HG03066 (cell line): ENCODE results near the gene CHL1.

Source experiments
- ATAC-seq: cut with Tn5 transposase; IDR thresholded peaks from one replicate; pipeline ENCODE4 v1.9.1; 2021; ENCODE audit warnings: low read depth; ENCODE audit not compliant: unreplicated experiment

Gene CHL1, protein sequence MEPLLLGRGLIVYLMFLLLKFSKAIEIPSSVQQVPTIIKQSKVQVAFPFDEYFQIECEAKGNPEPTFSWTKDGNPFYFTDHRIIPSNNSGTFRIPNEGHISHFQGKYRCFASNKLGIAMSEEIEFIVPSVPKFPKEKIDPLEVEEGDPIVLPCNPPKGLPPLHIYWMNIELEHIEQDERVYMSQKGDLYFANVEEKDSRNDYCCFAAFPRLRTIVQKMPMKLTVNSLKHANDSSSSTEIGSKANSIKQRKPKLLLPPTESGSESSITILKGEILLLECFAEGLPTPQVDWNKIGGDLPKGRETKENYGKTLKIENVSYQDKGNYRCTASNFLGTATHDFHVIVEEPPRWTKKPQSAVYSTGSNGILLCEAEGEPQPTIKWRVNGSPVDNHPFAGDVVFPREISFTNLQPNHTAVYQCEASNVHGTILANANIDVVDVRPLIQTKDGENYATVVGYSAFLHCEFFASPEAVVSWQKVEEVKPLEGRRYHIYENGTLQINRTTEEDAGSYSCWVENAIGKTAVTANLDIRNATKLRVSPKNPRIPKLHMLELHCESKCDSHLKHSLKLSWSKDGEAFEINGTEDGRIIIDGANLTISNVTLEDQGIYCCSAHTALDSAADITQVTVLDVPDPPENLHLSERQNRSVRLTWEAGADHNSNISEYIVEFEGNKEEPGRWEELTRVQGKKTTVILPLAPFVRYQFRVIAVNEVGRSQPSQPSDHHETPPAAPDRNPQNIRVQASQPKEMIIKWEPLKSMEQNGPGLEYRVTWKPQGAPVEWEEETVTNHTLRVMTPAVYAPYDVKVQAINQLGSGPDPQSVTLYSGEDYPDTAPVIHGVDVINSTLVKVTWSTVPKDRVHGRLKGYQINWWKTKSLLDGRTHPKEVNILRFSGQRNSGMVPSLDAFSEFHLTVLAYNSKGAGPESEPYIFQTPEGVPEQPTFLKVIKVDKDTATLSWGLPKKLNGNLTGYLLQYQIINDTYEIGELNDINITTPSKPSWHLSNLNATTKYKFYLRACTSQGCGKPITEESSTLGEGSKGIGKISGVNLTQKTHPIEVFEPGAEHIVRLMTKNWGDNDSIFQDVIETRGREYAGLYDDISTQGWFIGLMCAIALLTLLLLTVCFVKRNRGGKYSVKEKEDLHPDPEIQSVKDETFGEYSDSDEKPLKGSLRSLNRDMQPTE (N-terminal part only)

DNA sequence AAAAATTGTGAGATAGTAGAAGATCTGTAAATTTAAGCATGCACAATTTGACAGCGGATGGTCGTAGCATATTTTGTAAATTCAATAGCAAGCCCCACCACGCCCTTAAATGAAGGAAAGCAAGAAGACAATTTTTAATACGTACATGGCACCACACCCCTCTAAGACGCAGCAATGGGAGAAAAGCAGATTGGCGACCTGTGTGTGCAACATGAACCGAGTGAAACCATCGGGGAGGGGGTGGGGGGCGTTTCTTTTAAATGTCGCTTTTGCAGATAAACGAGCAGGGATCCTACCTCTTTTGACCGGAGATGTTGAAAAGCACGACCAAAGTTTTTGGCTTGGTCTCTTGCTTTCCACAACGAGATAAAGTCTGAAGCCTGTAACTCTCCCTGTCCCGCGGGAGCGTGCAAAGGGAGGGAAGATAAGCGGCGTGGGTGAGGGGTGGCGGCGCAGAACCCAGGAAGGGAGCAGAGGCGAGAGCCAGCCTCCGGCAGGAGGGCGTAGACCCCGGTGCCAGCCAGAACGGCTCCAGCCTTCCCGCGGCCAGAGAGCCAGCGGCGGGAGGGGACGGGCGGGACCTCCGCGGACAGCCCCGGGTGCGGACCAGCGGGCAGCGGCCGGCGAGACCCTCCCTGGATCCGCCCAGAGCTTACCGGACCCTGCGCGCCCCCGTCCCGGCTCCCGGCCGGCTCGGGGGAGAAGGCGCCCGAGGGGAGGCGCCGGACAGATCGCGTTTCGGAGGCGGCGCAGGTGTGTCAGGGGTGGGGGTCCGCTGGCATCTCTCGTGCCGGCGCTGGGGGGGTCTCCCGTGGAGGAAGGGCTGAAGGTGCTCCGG, at the start of gene CHL1:
CHL1 (plus strand) TSS at position 453 of the 838 bp plus-strand sequence. CDS start 123,014 bp downstream, outside the sequence.
- peak; percentile 16 for ATAC-seq

DNA sequence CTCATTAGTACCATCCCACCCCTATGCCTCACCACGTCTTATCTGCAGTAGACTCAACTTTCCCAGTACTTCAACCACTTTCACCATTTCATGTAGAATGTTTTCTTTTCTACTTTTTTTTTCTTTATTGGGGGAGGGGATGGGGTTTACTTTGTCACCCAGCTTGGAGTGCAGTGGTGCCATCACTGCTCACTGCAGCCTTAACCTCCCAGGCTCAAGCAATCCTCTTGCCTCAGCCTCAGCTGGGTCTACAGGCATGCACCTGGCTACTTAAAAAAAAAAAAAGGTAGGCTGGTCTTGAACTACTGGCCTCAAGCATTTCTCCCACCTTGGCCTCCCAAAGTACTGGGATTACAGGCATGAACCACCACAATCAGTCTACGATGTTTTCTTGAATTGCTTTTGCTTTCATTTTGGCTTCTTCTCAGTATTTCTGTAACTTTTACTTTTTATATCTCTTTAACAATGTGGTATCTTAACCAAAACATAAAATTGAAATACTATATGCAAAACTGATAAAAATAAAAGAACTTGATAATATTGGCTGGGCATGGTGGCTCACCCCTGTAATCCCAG, 44.9 kb upstream of the CHL1 start:
- ATAC-seq: no peak

DNA sequence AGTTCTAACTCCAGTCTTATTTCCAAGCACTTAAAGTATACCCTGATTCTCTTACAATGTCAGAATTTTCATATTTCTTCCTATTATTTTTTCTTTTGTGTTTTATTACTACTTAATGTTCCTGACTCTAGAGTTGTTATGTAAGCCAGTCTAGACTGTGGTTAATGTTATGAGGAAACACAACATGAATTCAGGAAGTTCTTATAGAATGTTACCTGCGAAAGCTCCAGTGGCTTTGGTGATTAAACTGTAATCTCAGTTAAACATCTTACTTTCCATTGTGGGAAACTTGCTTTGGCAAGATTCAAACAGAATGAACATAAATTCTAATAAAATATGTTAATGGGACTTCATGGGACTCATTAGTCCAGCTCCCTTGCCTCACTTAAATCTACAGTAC, 36.6 kb upstream of the CHL1 start:
- ATAC-seq: no peak

DNA sequence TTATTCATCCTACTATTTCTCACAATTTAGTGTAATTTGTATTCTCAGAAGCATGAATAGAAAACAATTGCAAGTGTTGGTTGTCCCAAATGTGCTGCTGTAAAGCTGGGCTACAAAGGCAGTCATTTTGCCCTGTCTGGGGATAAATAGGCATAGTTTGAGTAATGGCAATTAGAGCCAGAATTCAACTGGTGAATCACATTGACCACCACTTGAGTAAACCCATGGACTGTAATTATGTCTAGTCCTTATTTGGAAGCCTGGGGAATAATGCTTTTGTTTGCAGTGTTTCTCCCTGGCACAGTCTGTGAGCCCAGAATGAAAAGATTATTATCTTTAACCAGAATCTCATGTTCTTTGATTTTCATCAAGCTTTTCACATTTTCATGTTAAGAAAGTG, 30.5 kb upstream of the CHL1 start:
- ATAC-seq: no peak

DNA sequence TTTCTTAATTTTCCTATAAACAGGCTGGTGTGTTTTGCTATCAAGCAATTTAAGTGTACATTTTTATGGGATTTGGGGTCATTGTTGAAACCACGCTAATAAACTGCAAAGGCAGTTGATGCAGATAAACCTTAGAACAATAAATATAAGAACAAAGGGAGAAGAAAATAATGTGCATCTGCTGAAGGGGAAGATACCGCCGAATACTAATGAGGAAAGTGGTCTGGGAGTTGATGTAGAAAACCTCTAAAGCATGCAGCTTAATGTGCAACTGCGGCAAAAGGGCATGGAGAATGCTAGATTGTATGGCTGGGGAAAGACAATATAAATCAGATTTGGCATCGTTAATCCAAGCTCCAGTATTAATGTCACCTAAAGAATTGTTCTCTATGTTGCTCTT, 29.8 kb upstream of the CHL1 start:
- no peak for ATAC-seq

DNA sequence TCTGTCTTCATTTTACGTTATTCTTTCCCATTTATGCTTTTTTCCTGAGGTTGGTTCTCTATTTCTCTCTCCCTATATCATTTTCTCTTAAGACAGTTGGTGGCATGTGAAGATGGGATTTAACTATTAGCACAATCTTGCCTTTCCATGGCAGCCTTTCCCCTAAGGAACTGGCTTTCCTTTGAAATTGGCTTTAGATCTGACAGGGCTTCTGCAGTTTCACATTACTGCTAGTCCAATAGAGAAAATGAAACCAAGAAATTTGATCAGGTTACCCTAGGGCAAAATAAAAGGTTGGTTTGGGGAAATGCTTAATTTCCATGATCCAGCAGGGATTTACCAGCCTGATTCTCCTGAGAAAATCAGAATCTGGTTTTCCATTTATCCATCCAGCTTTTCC, 22.7 kb upstream of the CHL1 start:
- peak; percentile 93 for ATAC-seq

DNA sequence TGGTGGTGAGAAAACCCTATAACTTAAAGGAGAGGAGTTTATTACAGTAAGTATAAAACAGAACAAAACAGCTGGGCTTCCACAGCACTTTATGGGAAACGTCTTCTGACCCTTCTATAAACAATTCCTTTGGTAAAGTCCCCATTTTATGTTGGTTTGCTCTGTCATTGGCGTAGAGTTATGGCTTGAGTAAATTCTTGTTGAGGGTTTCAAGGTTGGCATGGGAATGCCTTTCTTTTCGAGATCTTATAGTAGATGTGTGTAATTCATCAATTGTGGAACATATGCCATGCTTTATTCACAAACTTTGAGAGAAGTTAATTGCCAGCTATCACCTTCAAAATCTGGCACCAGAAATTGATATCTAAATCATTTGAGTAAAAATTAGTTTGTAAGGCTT, 11.6 kb upstream of the CHL1 start:
- no peak for ATAC-seq

DNA sequence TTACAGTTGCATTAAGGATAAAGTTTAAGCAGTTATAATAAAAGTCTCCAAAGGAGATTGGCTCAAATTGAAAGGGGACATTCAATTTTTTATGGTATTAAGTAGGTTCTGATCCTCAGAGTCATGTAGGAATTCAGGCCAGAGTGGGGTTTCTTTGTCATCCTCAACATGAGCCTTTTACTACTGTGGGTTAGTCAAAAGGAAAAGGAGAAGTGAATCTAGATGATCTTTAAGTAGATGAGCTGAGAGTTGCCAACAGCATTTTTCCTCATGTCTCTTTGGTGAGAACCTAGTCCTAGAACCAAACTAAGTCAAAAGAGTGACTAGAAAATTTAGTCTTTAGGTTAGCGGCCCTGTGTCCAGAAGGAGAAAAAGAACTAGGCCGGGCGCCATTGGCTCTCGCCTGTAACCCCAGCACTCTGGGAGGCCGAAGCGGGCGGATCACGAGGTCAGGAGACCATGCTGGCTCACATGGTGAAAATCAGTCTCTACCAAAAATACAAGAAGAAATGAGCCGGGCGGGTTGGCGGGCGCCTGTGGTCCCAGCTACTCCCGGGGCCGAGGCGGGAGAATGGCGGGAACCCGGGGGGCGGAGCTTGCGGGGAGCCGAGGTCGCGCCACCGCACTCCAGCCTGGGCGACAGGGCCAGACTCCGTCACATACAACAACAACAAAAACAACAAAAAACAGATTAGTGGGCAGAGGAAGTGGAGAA, 4.2 kb upstream of the CHL1 start:
- ATAC-seq: peak; percentile 79

DNA sequence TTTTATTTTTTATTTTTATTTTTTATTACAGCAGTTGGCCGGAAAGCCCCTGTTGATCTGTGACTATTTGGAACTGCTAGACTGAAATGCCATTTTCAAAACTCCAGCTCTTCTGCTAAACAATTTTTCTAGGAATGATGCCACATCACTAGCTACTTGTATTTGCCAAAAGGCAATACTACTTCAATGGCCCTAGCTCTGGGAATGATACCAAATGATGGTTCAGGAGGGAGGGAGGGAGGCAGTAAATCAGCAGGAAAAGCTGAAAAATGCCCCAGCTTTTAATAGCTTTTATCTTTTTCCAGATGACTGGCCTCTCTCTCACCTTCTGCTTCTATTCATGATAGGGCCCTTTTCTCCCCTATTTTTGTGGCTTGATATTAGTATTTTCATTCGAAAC, 2.6 kb upstream of the CHL1 start:
- no peak for ATAC-seq

DNA sequence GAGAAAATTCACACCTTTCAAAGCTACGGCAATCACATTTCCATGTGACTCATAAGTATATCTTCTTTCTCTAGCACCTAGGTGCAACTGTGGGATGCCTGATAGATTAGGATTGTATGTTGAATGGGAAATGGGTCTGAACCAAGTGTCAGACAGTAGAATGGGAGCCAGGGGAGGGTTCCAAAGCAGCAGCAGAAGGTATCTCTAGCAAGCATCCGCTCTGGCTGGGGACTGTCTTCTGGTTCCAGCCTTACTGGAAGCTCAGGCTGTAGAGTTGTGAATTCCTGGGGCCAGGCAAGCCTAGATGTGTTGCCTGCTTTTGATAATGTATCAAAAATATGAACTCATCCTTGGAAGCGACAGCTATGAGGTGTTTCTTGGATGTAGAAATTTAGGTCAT, 2.1 kb upstream of the CHL1 start:
- ATAC-seq: no peak

DNA sequence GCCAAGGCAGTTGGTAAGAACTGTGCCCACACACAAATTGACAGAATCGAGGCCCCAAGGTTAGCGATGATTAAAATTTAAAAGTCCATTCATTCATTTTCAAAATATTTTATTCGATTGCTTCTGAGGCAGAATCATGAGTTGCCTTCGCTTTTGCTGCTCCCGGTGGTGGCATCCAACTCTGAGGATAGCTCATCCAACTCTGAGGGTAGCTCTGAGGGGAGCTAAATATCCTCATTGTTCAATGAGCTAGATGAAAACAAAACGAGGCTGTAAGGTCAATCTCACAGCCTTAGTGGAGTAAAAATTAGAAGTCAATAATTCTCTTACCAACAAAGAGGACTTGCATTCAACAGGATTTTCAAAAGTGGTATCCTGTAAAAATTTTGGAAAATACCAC, 897 bp upstream of the CHL1 start:
- no peak for ATAC-seq

DNA sequence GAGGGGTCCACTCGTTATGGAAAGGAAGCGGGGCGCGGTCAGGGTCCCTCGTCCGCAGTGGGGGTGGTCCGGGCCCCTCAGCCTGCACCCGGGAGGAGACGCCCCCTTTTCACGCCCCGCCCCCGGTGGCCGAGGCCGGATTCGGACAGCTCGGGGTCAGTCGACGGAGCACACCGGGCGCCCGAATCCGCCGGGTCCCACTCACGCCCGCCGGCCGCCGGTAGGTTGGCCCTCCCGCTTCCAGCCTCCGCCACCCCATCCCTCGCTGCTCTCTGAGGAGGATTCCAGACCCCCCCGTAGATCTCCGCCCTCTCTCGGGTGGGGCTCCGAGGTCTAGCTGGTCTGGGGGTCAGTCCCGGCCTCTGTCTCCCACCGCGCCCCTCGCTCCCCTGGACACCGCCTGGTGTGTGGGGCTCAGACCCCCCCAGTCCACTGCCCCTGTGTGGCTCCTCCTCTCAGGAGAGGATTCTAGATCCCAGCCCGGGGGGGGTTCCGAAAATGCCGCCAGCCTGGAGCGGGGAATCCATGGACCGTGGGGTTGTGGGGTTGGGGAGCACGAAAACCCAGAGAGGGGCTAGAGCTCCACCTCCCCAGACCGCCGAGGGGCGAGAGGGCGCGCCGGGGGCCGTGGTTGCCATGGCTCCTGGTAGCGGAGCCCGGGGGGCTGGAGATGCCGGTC, 725 bp downstream of the CHL1 start:
- peak; percentile 33 for ATAC-seq

DNA sequence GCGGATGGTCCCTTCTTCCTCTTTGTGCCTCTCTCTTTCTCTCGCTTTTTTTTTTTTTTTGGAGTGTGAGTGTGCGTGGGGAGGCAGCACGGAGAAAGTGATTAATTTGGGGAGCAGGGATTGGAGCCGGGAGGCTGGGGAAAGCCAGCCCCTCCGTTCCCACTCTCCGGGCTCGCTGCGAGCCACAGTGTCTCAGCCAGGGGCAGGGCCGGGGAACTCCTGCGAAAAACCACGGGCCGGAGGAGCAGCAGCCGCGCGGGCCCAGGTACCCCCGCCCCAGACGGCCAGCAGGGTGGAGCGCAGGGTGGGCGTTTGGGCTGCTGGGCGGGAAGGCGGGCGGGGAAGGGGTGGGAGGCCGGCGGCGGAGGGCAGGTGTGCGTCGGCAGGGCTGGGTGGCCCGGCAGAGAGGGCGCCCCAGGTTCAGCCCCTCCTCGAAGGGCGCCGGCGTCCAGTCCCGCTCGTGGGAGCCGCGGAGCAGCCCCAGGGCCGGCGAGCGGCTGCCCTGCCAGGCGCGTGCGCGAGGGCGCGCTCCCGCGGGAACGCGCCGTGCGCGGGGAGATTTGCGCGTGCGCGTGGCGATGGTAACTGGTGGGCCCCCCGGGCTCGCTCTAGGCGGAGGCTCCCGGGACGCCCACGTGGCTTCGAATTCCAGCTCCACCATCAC, 1.4 kb downstream of the CHL1 start:
- ATAC-seq: peak; percentile 33

DNA sequence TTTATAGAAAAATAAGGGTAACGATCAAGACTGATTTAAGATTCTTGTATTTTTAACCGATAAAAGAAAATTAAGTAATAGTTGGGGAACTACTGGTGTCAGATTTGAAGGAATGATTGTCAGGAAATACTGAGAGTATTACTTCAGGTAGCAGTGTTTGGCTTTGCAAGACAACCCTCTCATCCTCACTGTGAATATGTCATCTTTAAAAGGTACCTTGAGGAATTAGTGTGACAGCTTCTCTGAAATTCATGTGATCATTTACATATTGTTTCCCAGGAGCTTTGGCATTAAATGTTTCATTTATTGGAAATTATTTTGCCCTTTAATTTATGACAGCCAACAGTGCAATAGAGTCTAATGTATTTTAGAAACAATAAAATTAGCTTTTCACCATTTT, 3.3 kb downstream of the CHL1 start:
- ATAC-seq: no peak

DNA sequence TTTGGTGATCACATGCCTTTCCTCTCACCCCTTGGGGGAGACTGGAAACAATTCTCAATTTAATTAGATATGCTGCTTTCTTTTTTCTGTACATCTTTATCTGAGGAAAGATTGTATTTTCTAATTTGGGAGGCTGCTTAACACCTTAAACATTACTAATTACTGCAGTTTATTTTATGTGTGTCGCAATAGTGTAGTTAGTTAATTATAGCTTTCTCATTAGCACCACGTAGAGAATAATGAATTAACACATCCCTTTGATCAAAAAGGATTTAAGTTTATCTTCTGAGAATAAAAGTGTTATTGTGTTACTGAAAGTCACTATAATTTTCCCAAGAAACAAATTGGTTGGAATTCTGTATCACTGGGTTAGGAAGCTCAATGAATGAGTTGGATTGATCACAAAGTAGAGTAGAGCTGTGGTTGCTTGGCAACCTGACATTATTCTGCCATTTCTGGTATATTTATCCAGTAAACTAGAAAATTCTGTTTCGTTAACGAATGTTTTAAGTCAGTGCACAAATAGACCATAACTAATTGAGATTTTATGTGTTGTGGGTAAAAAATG, 4.3 kb downstream of the CHL1 start:
- ATAC-seq: no peak

DNA sequence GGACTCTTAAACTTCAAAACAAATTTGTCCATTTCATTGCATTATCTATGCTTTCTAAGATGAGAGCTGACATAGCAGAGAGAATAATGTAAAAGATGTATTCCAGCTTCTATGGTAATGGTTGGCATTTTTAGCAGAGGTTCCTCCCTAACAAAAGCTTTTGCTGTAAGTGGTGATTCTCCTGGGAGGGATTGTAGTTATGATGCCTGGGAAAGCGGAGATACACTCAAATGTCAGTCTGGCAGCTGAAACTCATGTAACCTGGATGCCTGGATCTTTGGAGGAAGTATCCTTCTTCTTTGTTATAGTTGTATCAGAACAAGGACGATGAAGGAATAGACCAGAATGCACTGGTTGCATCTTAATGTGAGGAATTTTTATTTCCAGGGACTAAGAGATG, 7.5 kb downstream of the CHL1 start:
- ATAC-seq: no peak

DNA sequence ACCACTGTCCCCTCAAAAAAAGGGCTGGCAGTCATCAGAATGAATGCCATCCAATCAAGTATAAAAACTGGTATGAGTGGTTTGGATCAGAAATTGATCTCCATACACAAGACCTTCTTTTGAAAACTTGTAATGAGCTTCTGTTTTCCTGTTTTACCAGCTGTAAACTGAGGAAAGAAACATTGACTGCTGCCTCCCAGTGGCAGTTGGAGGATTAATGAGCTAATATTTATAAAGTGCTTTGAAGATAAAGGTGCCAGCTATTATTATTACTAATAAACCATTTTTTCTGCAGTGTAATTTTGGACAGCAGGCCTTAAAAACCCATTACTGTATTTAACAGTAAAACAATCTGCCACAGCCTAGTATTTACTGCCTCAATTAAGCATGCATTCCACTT, 11.4 kb downstream of the CHL1 start:
- no peak for ATAC-seq

DNA sequence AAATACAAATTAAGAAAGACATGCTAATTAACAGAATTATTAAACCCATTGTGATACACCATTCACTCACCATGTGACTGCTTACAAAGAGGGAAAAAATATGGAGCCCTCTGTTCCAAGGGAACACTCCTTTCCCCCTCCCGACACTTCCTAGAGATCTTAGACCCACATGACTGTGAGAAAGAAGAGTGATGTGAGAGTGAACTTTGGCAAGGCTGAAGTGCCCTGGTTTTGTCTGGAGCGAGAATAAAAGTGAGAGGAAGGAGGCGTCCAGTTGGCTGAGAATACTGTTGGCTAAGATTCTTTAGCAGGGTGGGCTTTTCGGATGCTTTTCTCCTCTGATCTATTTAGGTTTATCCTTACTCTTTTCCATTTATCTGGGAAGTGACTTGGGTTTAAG, 14.1 kb downstream of the CHL1 start:
- ATAC-seq: no peak
